ENCODE measurements around the gene KDM4E.

The KDM4E gene

DNA sequence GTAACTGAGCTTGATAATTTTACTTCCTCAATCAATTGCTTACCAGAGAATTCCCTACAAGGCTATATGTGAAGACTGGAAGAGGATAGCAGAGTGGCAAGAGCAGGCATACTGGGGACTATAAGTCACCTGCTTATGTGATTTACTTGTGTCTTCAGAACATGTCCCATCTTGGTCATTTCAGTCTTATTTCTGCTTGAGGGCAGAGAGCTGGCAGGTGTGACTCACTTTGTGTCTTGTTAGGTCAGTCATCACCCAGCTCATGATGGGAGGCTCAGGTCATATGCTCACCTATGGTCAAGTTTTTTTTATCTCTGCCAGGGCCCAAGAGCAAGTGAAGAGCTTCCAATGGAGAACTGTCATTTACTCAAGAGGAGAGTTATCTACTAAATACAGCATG lies 47.9 kb downstream of the KDM4E start:
- TF ChIP-seq, protein P1, sequence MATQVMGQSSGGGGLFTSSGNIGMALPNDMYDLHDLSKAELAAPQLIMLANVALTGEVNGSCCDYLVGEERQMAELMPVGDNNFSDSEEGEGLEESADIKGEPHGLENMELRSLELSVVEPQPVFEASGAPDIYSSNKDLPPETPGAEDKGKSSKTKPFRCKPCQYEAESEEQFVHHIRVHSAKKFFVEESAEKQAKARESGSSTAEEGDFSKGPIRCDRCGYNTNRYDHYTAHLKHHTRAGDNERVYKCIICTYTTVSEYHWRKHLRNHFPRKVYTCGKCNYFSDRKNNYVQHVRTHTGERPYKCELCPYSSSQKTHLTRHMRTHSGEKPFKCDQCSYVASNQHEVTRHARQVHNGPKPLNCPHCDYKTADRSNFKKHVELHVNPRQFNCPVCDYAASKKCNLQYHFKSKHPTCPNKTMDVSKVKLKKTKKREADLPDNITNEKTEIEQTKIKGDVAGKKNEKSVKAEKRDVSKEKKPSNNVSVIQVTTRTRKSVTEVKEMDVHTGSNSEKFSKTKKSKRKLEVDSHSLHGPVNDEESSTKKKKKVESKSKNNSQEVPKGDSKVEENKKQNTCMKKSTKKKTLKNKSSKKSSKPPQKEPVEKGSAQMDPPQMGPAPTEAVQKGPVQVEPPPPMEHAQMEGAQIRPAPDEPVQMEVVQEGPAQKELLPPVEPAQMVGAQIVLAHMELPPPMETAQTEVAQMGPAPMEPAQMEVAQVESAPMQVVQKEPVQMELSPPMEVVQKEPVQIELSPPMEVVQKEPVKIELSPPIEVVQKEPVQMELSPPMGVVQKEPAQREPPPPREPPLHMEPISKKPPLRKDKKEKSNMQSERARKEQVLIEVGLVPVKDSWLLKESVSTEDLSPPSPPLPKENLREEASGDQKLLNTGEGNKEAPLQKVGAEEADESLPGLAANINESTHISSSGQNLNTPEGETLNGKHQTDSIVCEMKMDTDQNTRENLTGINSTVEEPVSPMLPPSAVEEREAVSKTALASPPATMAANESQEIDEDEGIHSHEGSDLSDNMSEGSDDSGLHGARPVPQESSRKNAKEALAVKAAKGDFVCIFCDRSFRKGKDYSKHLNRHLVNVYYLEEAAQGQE (IDR thresholded peaks at IDR 0.05; ENCODE audit: insufficient read depth in 1 of 2, low read depth in 2 of 2, low read length in 2 of 2): no peak
- TF ChIP-seq FOXP2 (optimal IDR thresholded peaks at IDR 0.05; ENCODE audit: borderline replicate concordance, extremely low read depth, extremely low read length, insufficient read depth) (no peak), SIN3A (IDR thresholded peaks at IDR 0.05; ENCODE audit: borderline replicate concordance, insufficient read depth, low read length) (no peak), POLR2AphosphoS5 (IDR thresholded peaks at IDR 0.05; ENCODE audit: low read depth, low read length) (no peak), TAF1 (IDR thresholded peaks at IDR 0.05; ENCODE audit: borderline replicate concordance, insufficient read depth, low read length) (no peak)

DNA sequence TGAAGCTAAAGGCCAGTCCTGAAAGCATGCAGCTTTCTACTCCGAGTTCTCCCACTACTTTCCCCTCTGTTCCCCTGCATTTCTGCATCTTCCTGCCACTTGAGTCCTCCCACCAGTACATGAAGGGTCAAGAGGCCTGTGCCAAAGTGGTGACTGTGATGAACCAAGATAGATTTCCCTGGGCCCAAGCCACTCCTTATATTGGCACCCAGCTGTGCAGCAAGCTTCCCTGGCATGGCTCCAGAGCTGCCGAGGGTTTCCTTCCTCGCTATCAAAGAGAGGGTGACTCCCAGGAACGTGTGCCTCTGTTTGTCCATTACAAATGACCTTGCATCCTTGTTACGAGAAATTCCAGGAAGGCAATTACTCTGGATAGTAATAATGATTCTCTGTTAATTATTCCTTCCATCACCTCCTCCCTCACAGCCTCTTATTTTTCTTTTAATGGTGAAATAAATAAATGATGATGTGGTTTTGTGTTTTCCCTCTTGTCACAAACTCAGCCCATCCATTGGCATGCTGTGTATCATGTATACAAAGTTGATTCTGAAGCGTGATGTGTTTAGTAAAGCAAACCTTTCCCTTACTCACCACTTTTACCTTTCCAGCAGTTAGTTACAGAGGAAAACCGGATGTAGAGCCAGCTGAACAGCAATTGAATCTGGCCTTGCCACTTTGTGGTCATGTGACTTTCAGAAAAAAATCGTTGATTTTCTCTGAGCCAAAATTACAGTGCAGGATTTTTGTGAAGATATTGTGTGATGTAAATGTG lies 49.9 kb downstream of the KDM4E start:
- TF ChIP-seq POLR2AphosphoS5 (IDR thresholded peaks at IDR 0.05; ENCODE audit: low read depth, low read length) (no peak), TAF1 (IDR thresholded peaks at IDR 0.05; ENCODE audit: borderline replicate concordance, insufficient read depth, low read length) (no peak)

DNA sequence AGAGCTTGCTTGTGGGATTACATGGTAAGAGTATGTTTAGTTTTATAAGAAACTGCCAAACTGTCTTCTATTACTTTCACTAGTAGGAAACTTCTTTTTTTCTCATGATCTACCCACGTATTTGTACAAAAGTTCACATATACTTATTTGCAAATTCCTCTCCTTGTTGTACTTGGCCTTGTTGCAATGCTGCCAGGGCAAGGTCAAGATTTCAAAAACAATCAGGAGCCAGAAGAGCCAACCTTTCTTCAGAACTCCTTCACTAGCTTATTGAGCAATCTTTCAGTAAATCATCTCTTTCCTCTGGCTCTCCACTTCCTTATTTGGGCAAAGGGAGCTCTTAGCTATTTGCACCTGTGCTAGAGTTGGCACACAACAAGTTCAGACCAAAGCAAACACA lies 51.4 kb downstream of the KDM4E start:
- TF ChIP-seq POLR2AphosphoS5 (IDR thresholded peaks at IDR 0.05; ENCODE audit: low read depth, low read length): no peak
- TF ChIP-seq FOXP2 (optimal IDR thresholded peaks at IDR 0.05; ENCODE audit: borderline replicate concordance, extremely low read depth, extremely low read length, insufficient read depth): no peak

DNA sequence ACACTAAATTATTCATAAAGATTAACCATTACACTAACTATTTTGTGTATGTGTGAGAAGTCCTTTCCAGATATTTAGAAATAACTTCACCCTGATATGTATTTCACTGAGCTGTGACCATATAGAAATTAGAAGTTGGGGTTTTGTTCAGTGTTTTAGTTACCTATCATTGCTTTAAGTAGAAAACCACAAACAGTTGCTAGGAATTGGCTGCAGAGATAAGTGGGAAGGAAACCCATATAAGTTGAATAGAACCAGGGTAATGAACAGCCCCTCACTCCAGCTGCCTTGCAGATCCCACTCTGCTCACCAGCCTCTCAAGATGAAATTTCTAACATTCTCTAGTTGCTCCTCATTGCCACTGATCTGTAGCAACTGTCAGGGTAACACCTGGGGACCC lies 51.9 kb downstream of the KDM4E start:
- TF ChIP-seq POLR2AphosphoS5 (IDR thresholded peaks at IDR 0.05; ENCODE audit: low read depth, low read length) (no peak), TAF1 (IDR thresholded peaks at IDR 0.05; ENCODE audit: borderline replicate concordance, insufficient read depth, low read length) (no peak), FOXP2 (optimal IDR thresholded peaks at IDR 0.05; ENCODE audit: borderline replicate concordance, extremely low read depth, extremely low read length, insufficient read depth) (no peak)
